Measurements from ENCODE around the gene PAQR6. TPM values are rescaled to one million over a fixed set of nuclear protein-coding genes. Genes with fewer than 3 reads are reported as not detected.

PAQR6 gene
- total RNA-seq, 1 experiment from 2014 or later: 15.8 TPM

- Histone ChIP-seq H2BK5ac (ENCODE audit: insufficient read length, low read length) (no peak overlapping the region), H3K14ac (ENCODE audit: insufficient read depth, low read length) (no peak overlapping the region), H2AK5ac (ENCODE audit: insufficient read length, low read length) (no peak overlapping the region), H4K91ac (ENCODE audit: insufficient read length, low read depth, low read length) (no peak overlapping the region), H3K18ac (ENCODE audit: insufficient read length, low read depth, low read length) (no peak overlapping the region), H3K79me1 (ENCODE audit: insufficient read depth, low read depth, low read length, poor library complexity, severe bottlenecking) (peaks cover 11% of the 10 kb centered on the region), H4K20me1 (ENCODE audit: control insufficient read depth, insufficient read depth, insufficient read length) (no peaks in the 10 kb centered on the region), H3K27me3 (ENCODE audit: insufficient read depth, low read length) (no peaks in the 10 kb centered on the region), H2BK12ac (ENCODE audit: insufficient read length, low read depth, low read length) (no peak overlapping the region), H3K4ac (ENCODE audit: low read depth, low read length) (no peak overlapping the region), H3K4me2 (ENCODE audit: insufficient read depth, insufficient read length, low read length) (peak overlapping the region; percentile 89), H3K4me1 (ENCODE audit: insufficient read depth, low read length) (peaks cover 10% of the 10 kb centered on the region; the same call in 1 of the 2 replicates), H3K23ac (ENCODE audit: insufficient read length, low read depth, low read length) (no peak overlapping the region), H4K8ac (replicated peaks; ENCODE audit: insufficient read length, low read depth, low read length) (no peak overlapping the region), H2BK15ac (ENCODE audit: low read depth, low read length) (no peak overlapping the region), H3K9ac (ENCODE audit: extremely low read depth, insufficient read length, low read length) (peak overlapping the region; percentile 68), H3K9me3 (ENCODE audit: control insufficient read depth, low read depth, low read length) (peaks cover under 1% of the 10 kb centered on the region), H2AFZ (ENCODE audit: low read length) (no peak overlapping the region), H3K56ac (ENCODE audit: insufficient read length, low read depth, low read length) (no peak overlapping the region), H4K5ac (ENCODE audit: insufficient read length, low read depth, low read length) (no peak overlapping the region), H3K23me2 (ENCODE audit: insufficient read length, low read depth, low read length, poor library complexity, severe bottlenecking) (peaks cover 11% of the 10 kb centered on the region), H2BK120ac (ENCODE audit: low read depth, low read length, poor library complexity, severe bottlenecking) (no peak overlapping the region), H2BK20ac (ENCODE audit: low read depth, low read length, poor library complexity, severe bottlenecking) (no peak overlapping the region), H3T11ph (ENCODE audit: low read length) (no peak overlapping the region), H3K79me2 (ENCODE audit: insufficient read depth, low read length) (peaks cover 20% of the 10 kb centered on the region; the same call in 1 of the 2 replicates), H3K27ac (ENCODE audit: insufficient read length, low read depth, low read length) (no peak overlapping the region)
- DNase-seq: no peak
- Mint-ChIP-seq H3K36me3 (ENCODE audit: insufficient read depth in 1 of 3, low read depth in 3 of 3) (peaks cover 0 to 32% (median 18%) of the 10 kb centered on the region in 3 experiments; a peak in 6 of 7 replicates), H3K4me1 (peaks cover 31 to 43% of the 10 kb centered on the region in 2 experiments), H3K4me3 (peak overlapping the region; percentile 95 to 100), H3K27ac (peak overlapping the region; percentile 54 to 98 (median 86); a peak in 6 of 7 replicates), H3K9me3 (peaks cover 6 to 7% of the 10 kb centered on the region in 2 experiments; a peak in 4 of 5 replicates), H3K27me3 (ENCODE audit: low read depth) (no peaks in the 10 kb centered on the region; the same call in 1 of the 2 replicates)
- TF ChIP-seq CTCF (conservative IDR thresholded peaks at IDR 0.05): no peak
- WGBS (ENCODE audit: extremely low coverage, insufficient read length, low lambda C conversion rate): no CpG with 5 or more reads among the region's 14 CpGs
These were observed 53.6 kb downstream of the PAQR6 start for GRCh38 chr1:156194300-156194652.
